ENCODE measurements around the gene DEGS1. TPM values are rescaled to one million over a fixed set of nuclear protein-coding genes. Genes with fewer than 3 reads are reported as not detected.

The DEGS1 gene
- total and polyA plus RNA-seq, 4 donors, result 70.3 to 94.4 (median 79.8) TPM

DNA sequence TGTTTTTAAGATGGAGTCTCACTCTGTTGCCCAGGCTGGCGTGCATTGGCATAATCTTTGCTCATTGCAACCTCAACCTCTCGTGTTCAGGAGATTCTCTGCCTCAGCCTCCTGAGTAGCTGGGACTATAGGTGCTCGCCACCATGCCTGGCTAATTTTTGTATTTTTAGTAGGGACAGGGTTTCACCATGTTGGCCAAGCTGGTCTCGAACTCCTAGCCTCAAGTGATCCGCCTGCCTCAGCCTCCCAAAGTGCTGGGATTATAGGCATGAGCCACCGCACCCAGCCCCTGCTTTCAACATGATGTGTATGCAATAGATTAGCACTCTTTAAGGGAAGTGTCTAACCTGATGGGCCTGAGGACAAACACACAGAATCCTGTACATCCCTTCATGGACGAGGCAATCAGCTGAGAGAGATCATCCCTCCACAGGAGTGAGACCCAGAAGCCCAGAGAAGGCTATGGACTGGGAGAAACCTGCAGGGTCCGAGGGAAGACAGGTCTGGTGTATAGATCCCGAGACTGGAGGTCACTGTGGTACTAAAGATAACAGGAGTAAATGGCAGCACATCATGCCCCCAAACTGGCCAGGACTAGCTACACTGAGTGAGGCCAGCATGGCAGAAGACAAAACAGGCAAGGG is 5.6 kb upstream of the DEGS1 start:
- no peak overlapping the region for H3K4me3 ChIP-seq (ENCODE audit: low read depth, low read length)
- no peaks in the 10 kb centered on the region for H3K36me3 ChIP-seq (ENCODE audit: control insufficient read depth, insufficient read depth, low read length)
- no peaks in the 10 kb centered on the region for H3K27me3 ChIP-seq (ENCODE audit: control insufficient read depth, insufficient read depth, low read length)
- H3K9me3 ChIP-seq (ENCODE audit: control insufficient read depth, insufficient read depth, low read length), result no peaks in the 10 kb centered on the region
- no peak for DNase-seq (ENCODE audit: low read depth in 4 of 6, low spot score in 6 of 6)
- H3K27ac ChIP-seq (ENCODE audit: low read depth, low read length), result no peak overlapping the region
- H3K4me1 ChIP-seq (ENCODE audit: control insufficient read depth, insufficient read depth, low read length), result peaks cover 11% of the 10 kb centered on the region
- 94% methylated on average over 5 of the region's 9 CpGs for WGBS (ENCODE audit: insufficient coverage)

DNA sequence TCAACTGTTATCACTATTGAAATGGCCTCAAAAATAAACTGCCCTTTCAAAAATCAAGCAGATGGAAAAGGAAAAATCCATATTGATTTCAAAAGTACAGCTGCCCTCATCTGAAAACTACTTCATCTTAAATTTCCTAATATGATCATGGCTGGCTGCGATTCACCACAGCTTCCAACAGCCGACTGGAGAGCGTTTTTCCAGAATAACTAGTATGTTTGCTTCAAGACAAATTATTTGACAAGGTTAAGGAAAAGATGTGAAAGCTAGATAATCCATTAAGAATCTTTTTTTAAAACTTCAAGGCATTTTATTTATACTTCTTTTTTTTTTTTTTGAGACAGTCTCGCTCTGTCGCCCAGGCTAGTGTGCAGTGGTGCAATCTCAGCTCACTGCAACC is 4.1 kb upstream of the DEGS1 start:
- Histone ChIP-seq H3K4me1 (ENCODE audit: control insufficient read depth, insufficient read depth, low read length) (peaks cover 16% of the 10 kb centered on the region), H3K9me3 (ENCODE audit: control insufficient read depth, insufficient read depth, low read length) (no peaks in the 10 kb centered on the region), H3K27ac (ENCODE audit: low read depth, low read length) (no peak overlapping the region), H3K27me3 (ENCODE audit: control insufficient read depth, insufficient read depth, low read length) (no peaks in the 10 kb centered on the region), H3K4me3 (ENCODE audit: low read depth, low read length) (no peak overlapping the region), H3K36me3 (ENCODE audit: control insufficient read depth, insufficient read depth, low read length) (no peaks in the 10 kb centered on the region)
- WGBS (ENCODE audit: insufficient coverage), result no CpG with 5 or more reads among the region's 5 CpGs
- no peak for DNase-seq (ENCODE audit: low read depth in 4 of 6, low spot score in 6 of 6)

DNA sequence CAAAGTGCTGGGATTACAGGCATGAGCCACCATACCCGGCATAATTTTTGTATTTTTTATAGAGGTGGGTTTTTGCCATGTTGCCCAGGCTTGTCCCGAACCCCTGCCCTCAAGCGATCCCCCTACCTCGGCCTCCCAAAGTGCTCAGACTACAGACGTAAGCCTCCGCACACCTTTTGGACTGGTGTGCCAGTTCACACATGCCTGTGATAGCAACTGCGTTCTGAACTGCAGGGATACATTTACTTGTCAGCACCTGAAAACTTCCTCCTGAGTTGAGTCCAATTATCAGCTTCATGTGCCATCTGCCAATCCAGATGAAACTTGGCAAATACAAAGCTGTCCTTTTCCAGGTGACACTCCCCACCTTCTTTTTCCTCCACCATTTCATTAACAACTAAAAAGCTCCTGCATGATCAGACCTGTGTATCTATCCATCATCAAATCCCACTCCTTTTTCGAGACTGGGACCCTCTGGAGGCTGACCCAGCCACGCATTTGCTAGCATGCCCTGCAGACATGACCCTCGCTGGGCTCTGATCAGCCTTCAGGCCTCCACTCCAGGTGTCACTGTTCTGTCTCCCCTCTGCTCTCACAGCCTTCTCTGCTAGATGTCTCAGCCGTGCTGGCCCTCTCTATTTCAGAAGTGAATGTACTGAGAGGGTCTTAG is 2.1 kb upstream of the DEGS1 start:
- Histone ChIP-seq H3K4me3 (ENCODE audit: low read depth, low read length) (no peak overlapping the region), H3K4me1 (ENCODE audit: control insufficient read depth, insufficient read depth, low read length) (peaks cover 25% of the 10 kb centered on the region), H3K27ac (ENCODE audit: low read depth, low read length) (no peak overlapping the region), H3K9me3 (ENCODE audit: control insufficient read depth, insufficient read depth, low read length) (no peaks in the 10 kb centered on the region), H3K27me3 (ENCODE audit: control insufficient read depth, insufficient read depth, low read length) (no peaks in the 10 kb centered on the region), H3K36me3 (ENCODE audit: control insufficient read depth, insufficient read depth, low read length) (peaks cover 6% of the 10 kb centered on the region)
- DNase-seq (ENCODE audit: low read depth in 4 of 6, low spot score in 6 of 6), result no peak
- WGBS (ENCODE audit: insufficient coverage), result 95% methylated on average over 9 of the region's 11 CpGs

GRCh38 chr1:224181453-224181810 is 1.6 kb upstream of the DEGS1 start:
- DNase-seq (ENCODE audit: low read depth in 4 of 6, low spot score in 6 of 6), result no peak
- no peaks in the 10 kb centered on the region for H3K9me3 ChIP-seq (ENCODE audit: control insufficient read depth, insufficient read depth, low read length)
- H3K4me1 ChIP-seq (ENCODE audit: control insufficient read depth, insufficient read depth, low read length), result peaks cover 25% of the 10 kb centered on the region
- no peaks in the 10 kb centered on the region for H3K27me3 ChIP-seq (ENCODE audit: control insufficient read depth, insufficient read depth, low read length)
- H3K36me3 ChIP-seq (ENCODE audit: control insufficient read depth, insufficient read depth, low read length), result peaks cover 8% of the 10 kb centered on the region
- WGBS (ENCODE audit: insufficient coverage), result 100% methylated on average over 2 of the region's 4 CpGs
- H3K27ac ChIP-seq (ENCODE audit: low read depth, low read length), result no peak overlapping the region
- no peak overlapping the region for H3K4me3 ChIP-seq (ENCODE audit: low read depth, low read length)

GRCh38 chr1:224182057-224182865 is 779 bp upstream of the DEGS1 start:
- peak overlapping the region; percentile 85 for H3K27ac ChIP-seq (ENCODE audit: low read depth, low read length)

GRCh38 chr1:224183591-224184312 is 712 bp downstream of the DEGS1 start:
- no peaks in the 10 kb centered on the region for H3K9me3 ChIP-seq (ENCODE audit: control insufficient read depth, insufficient read depth, low read length)
- under 1% methylated on average over 51 of the region's 53 CpGs for WGBS (ENCODE audit: insufficient coverage)

More at GRCh38 chr1:224182057-224182865, 779 bp upstream of the DEGS1 start:
- no peaks in the 10 kb centered on the region for H3K27me3 ChIP-seq (ENCODE audit: control insufficient read depth, insufficient read depth, low read length)
- peak in 1 of 6 donors; percentile 15 for DNase-seq (ENCODE audit: low read depth in 4 of 6, low spot score in 6 of 6)
- H3K4me3 ChIP-seq (ENCODE audit: low read depth, low read length), result peak overlapping the region; percentile 77
- peaks cover 8% of the 10 kb centered on the region for H3K36me3 ChIP-seq (ENCODE audit: control insufficient read depth, insufficient read depth, low read length)
- no peaks in the 10 kb centered on the region for H3K9me3 ChIP-seq (ENCODE audit: control insufficient read depth, insufficient read depth, low read length)
- H3K4me1 ChIP-seq (ENCODE audit: control insufficient read depth, insufficient read depth, low read length), result peaks cover 25% of the 10 kb centered on the region
- 59% methylated on average over 10 of the region's 22 CpGs for WGBS (ENCODE audit: insufficient coverage)

DNA sequence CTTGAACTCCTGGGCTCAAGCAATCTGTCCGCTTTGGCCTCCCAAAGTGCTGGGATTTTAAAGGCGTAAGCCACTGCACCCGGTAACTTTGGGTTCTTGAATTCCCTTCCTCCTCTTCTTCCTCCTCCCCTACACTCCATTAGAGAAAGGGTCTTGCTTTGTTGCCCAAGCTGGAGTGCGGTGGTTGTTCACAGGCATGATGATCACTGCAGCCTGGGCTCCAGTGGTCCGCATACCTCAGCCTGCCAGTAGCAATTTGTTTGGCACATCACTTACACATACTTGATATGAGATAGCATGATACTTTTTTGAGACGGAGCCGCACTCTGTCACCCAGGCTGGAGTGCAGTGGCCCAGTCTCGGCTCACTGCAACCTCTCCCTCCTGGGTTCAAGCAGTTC is 2.2 kb downstream of the DEGS1 start:
- Histone ChIP-seq H3K4me1 (ENCODE audit: control insufficient read depth, insufficient read depth, low read length) (peaks cover 25% of the 10 kb centered on the region), H3K36me3 (ENCODE audit: control insufficient read depth, insufficient read depth, low read length) (peaks cover 9% of the 10 kb centered on the region), H3K4me3 (ENCODE audit: low read depth, low read length) (no peak overlapping the region), H3K27ac (ENCODE audit: low read depth, low read length) (no peak overlapping the region), H3K9me3 (ENCODE audit: control insufficient read depth, insufficient read depth, low read length) (no peaks in the 10 kb centered on the region), H3K27me3 (ENCODE audit: control insufficient read depth, insufficient read depth, low read length) (no peaks in the 10 kb centered on the region)
- no peak for DNase-seq (ENCODE audit: low read depth in 4 of 6, low spot score in 6 of 6)
- WGBS (ENCODE audit: insufficient coverage), result 96% methylated on average over 5 of the region's 8 CpGs

More at GRCh38 chr1:224183591-224184312, 712 bp downstream of the DEGS1 start:
- DNase-seq (ENCODE audit: low read depth in 4 of 6, low spot score in 6 of 6), result peak; percentile 24 to 82 (median 46)
- Histone ChIP-seq H3K4me3 (ENCODE audit: low read depth, low read length) (peak overlapping the region; percentile 69), H3K36me3 (ENCODE audit: control insufficient read depth, insufficient read depth, low read length) (peaks cover 8% of the 10 kb centered on the region), H3K4me1 (ENCODE audit: control insufficient read depth, insufficient read depth, low read length) (peaks cover 25% of the 10 kb centered on the region), H3K27ac (ENCODE audit: low read depth, low read length) (peak overlapping the region; percentile 87), H3K27me3 (ENCODE audit: control insufficient read depth, insufficient read depth, low read length) (no peaks in the 10 kb centered on the region)

GRCh38 chr1:224188286-224188685 is 5.2 kb downstream of the DEGS1 start:
- DNase-seq (ENCODE audit: low read depth in 4 of 6, low spot score in 6 of 6), result no peak
- Histone ChIP-seq H3K4me1 (ENCODE audit: control insufficient read depth, insufficient read depth, low read length) (peaks cover 16% of the 10 kb centered on the region), H3K36me3 (ENCODE audit: control insufficient read depth, insufficient read depth, low read length) (peaks cover 24% of the 10 kb centered on the region), H3K27ac (ENCODE audit: low read depth, low read length) (no peak overlapping the region), H3K9me3 (ENCODE audit: control insufficient read depth, insufficient read depth, low read length) (no peaks in the 10 kb centered on the region), H3K4me3 (ENCODE audit: low read depth, low read length) (no peak overlapping the region), H3K27me3 (ENCODE audit: control insufficient read depth, insufficient read depth, low read length) (no peaks in the 10 kb centered on the region)
- no CpG with 5 or more reads among the region's 2 CpGs for WGBS (ENCODE audit: insufficient coverage)

- H3K36me3 ChIP-seq (ENCODE audit: control insufficient read depth, insufficient read depth, low read length), result peaks cover 34% of the 10 kb centered on the region
- DNase-seq (ENCODE audit: low read depth in 4 of 6, low spot score in 6 of 6), result no peak
- WGBS (ENCODE audit: insufficient coverage), result 89% methylated on average over 1 of the region's 7 CpGs
Observed at GRCh38 chr1:224189561-224189960, 6.5 kb downstream of the DEGS1 start.

More at GRCh38 chr1:224189561-224189960, 6.5 kb downstream of the DEGS1 start:
- Histone ChIP-seq H3K4me3 (ENCODE audit: low read depth, low read length) (no peak overlapping the region), H3K27ac (ENCODE audit: low read depth, low read length) (no peak overlapping the region), H3K9me3 (ENCODE audit: control insufficient read depth, insufficient read depth, low read length) (no peaks in the 10 kb centered on the region), H3K27me3 (ENCODE audit: control insufficient read depth, insufficient read depth, low read length) (no peaks in the 10 kb centered on the region), H3K4me1 (ENCODE audit: control insufficient read depth, insufficient read depth, low read length) (peaks cover 9% of the 10 kb centered on the region)

Data from spinal cord (tissue), 10 donors.